HG02588 (cell line): ENCODE data around the gene FBXO11.

Source experiments
- ATAC-seq: cut with Tn5 transposase; IDR thresholded peaks from one replicate; pipeline ENCODE4 v1.9.1; 2021; ENCODE audit warnings: mild to moderate bottlenecking, moderate library complexity; ENCODE audit not compliant: unreplicated experiment

The FBXO11 gene

DNA sequence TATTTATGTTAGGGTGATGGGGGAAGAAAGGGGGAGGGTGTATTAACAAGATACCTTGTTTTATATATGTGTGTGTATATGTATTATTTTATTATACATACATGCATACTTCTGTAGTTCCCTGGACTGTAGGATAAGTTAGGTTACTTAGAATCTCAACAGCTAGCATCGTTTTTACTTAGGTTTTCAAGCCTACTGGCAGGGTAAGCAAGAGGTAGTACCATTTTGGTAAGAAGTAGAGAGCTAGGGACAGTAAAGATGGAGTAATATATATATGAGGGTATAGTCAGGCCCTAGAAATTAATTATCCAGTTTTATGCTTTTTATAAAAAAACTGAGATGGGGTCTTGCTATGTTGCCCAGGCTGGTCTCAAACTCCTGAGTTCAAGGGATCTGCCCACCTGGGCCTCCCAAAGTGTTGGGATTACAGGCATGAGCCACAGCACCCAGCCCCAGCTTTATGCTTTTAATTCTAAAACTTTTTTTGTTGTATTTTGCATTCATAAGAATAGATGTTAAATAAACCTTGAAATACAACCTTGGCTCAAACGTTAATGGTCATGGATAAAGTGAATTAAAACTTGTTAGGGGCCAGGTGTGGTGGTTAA lies 110.1 kb downstream of the FBXO11 start:
- ATAC-seq: no peak

DNA sequence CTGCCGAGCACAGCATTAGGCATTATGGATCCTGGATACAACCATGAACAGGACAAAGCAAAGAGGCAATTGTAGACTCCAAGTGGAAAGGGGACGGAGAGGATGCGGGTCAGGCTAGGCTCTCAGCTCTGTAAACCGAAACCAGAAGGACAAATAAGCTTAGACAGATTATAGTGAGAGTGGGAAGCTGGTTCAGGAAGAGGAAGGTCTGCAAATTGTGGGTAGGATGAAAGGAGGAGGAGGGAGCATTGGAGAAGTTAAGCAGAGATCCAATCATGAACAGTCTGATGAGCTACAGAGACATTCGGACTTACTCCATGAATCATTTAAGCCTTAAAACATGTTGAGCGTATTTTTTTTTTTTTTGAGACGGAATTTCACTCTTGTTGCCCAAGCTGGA lies 120.3 kb downstream of the FBXO11 start:
- no peak for ATAC-seq

DNA sequence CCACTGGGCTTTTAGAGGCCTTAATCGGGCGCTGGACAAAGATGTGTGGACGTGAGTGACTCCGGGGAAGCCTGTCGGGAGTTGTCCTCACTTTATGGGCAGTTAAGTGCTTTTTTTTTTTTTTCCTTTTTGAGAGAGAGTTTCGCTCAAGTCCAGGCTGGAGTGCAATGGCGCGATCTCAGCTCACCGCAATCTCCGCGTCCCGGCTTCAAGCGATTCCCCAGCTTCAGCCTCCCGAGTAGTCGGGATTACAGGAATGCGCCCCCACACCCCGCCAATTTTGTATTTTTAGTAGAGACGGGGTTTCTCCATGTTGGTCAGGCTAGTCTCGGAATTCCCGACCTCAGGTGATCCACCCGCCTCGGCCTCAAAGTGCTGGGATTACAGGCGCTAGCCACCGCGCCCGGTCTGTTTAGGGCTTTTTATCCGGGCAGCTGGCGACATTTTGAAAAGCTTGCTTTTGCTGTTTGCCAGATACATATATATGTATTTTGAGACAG lies 121.9 kb downstream of the FBXO11 start:
- no peak for ATAC-seq

DNA sequence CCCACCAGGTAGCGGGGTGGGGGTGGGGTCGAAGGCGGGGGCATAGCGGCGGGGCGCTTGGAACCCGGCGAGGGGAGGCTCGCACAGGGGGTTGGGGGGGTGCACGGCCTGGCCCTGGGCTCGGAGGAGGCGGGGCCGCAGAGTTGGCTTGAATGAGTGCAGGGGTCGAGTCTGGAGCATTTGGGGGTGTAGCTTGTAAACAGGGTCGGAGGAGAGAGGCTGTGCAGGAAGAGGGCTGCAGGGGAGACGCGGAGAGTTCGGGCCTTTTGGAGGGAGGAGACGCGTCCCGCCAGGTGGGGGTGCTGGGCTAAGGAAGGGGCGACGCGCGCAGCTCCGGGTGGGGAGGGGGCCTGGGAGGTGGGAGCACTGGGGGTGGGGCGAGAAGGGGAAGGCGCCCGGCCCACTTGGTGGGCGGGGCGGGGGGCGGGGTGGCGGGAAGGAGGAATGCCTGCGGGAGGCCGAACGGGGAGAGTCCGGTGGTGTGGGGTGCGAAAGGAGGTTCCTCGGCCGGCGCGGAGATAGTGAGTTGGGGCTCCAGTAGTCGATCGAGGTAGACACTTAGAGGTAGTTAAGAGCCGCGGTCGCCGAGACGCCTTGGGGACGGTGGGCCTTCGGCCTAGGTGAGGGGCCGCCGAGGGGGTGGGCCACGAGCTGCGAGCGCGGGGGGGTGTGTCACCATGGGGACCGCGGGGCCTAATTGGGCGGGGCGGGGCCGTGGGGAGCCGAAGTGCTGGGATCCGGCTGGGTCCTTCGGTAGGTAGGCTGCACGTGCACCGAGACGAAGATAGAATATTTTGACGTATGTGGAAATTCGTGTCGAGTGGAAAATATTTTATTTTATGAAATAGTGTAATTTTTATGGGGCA lies 122.6 kb downstream of the FBXO11 start:
- peak; percentile 20 for ATAC-seq

DNA sequence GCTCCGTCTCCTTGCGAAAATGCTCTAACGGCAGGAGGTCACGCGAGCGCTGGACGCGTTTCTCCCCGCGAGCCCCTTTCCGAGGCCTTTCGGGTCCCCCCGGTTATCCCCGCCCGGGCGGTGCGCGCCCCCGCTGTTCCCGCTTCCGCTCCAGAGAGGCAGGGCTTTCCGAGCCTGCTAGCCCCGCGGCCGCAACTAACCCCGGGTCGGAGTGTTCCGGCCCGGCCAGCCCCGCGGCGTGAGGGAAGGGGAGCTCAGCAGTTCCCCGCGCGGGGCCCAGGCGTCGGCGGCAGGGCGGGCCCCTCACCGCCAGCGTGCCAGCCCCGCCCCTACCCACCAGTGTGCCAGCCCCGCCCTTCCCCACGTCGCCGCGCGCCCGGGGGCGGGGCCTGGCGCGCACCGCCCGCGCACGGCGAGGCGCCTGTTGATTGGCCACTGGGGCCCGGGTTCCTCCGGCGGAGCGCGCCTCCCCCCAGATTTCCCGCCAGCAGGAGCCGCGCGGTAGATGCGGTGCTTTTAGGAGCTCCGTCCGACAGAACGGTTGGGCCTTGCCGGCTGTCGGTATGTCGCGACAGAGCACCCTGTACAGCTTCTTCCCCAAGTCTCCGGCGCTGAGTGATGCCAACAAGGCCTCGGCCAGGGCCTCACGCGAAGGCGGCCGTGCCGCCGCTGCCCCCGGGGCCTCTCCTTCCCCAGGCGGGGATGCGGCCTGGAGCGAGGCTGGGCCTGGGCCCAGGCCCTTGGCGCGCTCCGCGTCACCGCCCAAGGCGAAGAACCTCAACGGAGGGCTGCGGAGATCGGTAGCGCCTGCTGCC lies 123.4 kb downstream of the FBXO11 start, which contains the start of gene MSH6:
Gene MSH6, plus strand, starts transcription at position 475 of the 815 bp plus-strand sequence. Its CDS starts 89 bp downstream, at position 564.
- ATAC-seq: peak; percentile 80

GRCh38 chr2:47782381-47782670 lies 124.0 kb downstream of the FBXO11 start:
- no peak for ATAC-seq

- ATAC-seq: no peak
These were observed 126.9 kb downstream of the FBXO11 start for GRCh38 chr2:47779426-47779790.

DNA sequence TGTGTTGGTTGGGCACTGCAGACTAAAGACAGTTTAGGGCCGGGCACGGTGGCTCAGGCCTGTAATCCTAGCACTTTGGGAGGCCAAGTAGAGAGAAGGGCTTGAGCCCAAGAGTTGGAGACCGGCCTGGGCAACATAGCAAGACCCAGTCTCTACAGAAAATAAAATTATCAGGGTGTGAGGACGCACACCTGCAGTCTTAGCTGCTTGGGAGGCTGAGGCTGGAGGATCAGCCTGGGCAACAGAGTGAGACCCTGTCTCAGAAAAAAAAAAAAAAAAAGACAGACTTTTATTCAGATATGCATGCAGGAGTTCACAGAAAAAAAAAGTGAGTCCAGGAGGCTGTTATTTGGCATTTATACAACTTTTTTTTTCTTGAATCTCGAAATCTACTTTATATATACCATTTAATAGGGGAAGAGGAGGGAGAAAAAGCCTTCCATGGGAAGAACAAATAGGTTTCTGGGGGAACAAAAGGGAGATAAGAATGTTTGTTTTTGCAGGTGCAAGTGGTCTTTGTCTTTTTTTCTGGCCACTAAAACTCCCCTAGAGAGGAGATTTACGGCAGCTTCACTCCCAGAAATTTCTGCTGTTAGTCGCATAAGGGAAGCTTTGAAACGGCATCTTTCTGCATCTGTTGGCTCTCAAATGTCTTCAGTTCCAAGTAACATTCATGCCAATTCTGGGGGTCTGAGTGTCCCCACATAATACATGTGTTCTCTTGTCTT lies 127.4 kb downstream of the FBXO11 start:
- ATAC-seq: no peak

GRCh38 chr2:47777277-47777937 lies 128.9 kb downstream of the FBXO11 start:
- no peak for ATAC-seq

DNA sequence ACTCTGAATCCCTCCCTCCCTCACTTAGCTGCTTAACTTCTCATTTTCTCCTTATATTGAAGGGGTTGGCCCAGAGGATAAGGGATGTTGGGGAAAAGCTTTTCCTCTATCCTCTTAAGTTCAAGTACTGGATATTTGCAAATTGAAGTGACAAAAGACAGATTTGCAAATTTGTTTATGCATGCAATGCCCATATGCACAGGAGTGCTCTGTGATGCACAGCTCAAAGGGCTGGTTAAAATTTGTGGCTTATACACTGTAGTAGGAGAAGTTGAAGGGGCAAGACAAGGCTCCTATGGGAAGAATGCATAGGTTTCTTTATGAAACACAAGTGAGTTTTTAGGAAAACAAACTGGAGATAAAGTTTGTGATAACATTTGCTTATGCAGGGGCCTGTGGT lies 131.7 kb downstream of the FBXO11 start:
- no peak for ATAC-seq

DNA sequence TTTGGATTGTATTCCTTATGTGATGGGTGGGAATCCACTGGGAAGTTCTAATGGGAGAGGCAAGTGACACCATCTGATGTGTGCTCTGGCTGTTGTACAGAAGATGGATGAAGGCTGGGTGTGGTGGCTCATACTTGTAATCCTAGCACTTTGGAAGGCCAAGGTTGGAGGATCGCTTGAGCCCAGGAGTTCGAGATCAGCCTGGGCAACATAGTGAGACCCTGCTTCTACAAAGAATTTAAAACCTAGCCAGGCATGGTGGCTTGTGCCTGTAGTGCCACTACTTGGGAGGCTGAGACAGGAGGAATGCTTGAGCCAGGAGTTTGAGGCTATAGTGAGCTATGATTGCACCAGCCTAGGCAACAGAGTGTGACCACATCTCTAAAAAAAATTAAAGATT lies 134.0 kb downstream of the FBXO11 start:
- no peak for ATAC-seq

- no peak for ATAC-seq
These were observed 135.1 kb downstream of the FBXO11 start for GRCh38 chr2:47771211-47771610.

- ATAC-seq: no peak
These were observed 137.0 kb downstream of the FBXO11 start for GRCh38 chr2:47769318-47769717.

GRCh38 chr2:47767880-47768609 lies 138.3 kb downstream of the FBXO11 start:
- ATAC-seq: peak; percentile 70

- no peak for ATAC-seq
These were observed 138.8 kb downstream of the FBXO11 start for GRCh38 chr2:47767497-47767844.

DNA sequence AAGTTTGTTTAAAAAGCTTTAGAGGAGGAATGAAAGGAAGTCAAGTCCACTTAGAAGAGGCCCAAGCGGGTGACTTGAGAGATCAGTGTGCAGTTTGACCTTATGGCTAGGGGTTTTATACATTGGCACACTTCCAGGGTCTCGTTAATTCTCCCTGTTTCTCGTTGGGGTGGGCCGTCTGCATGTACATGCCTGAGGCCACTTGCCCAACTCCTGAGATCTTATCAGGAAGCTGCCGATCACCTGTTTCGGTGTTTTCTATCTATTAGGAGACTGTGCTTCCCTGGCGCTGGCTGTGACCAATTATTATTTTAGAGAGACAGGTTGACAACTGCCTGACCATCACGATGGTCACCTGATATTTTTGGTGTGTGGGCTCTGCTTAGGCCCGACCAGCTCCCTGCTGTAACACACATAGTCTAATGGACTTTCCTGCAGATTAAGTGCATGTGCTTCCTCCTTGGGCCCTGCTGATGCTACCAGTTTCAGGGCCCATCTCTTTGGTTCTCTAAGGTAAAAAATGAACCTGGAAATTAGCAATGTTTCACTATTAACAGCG lies 154.4 kb downstream of the FBXO11 start:
- ATAC-seq: peak; percentile 32

DNA sequence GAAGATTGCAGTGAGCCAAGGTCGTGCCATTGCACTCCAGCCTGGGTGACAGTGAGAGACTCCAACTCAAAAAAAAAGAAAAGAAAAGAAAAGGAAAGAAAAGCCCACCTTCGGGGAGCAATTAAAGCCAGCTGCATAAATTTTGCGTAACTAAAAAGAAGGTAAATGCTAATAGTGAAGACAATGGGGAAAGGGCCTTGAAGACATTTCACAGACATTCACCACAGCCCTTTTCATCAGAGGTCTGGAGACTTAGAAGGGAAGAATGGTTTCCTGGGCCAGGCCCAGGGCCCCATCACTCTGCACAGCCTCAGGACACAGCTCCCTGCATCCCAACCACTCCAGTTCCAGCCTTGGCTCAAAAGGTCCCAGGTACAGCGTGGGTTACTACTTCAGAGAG lies 158.4 kb downstream of the FBXO11 start:
- ATAC-seq: no peak

GRCh38 chr2:47744074-47744473 lies 162.2 kb downstream of the FBXO11 start:
- no peak for ATAC-seq

DNA sequence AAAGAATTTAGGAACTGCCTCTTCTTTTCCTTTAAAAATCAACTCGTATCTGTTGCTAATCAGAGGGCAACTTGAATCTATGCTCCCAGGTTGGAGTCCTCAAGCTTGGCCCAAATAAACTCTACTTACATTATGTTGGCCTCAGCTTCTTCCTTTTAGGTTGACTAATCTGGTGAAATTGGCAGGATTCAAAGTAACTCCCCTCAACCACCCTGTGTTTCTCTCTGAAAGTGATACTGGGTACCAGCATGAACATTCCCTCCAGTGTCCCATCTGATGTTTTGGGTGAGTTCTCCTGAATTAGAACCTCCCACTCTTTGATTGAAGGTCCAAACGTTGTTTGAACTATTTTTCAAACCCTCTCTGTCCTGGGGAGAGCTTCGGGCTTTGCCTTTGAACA lies 164.7 kb downstream of the FBXO11 start:
- no peak for ATAC-seq

DNA sequence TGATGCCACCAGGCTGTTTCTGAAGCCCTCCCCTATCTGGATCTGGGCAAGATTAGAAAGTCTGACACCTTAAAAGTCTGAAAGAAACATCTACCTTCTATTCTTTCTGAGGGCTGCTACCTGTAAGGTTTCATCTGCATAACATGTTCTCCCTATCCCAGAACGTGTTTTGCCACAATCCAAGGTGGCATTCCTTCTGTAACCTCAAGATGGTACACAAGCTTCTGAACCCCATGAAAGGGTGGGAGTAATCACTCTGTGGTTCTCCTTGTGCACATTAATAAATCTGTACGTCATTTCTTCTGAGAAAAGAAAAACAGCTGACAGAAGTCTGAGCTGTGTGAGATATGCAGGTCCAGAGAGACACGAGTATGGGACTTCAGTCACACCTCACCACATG lies 165.2 kb downstream of the FBXO11 start:
- no peak for ATAC-seq
